LNCaP clone FGC (cell line): ENCODE measurements around the gene MEAF6.
"Not testable (repeated sequence)": the region's sequence is repeated elsewhere in the genome, so short reads cannot be mapped to it uniquely, and the experiment has no call there.

Source experiments
- DNase-seq: peaks from one replicate; pipeline ENCODE4 v3.0.0-alpha.2; 2011; ENCODE audit warnings: low read depth
- H3K4me3 ChIP-seq: 2 replicates; pipeline ENCODE4 v1.5.1; 2011; ENCODE audit warnings: mild to moderate bottlenecking, low read depth, low read length, control low read depth
- CTCF ChIP-seq: IDR thresholded peaks from 2 replicates; pipeline ENCODE4 v1.5.1; 2012; ENCODE audit warnings: mild to moderate bottlenecking; ENCODE audit not compliant: control insufficient read depth, insufficient read depth; ENCODE audit errors: extremely low read depth

Gene MEAF6

GRCh38 chr1:37545019-37545418, 30.5 kb upstream of the MEAF6 start:
- no peak for TF ChIP-seq CTCF
- DNase-seq = no peak
- H3K4me3 ChIP-seq = no peak overlapping the region

GRCh38 chr1:37544530-37544929, 30.0 kb upstream of the MEAF6 start:
- DNase-seq = no peak
- no peak overlapping the region for H3K4me3 ChIP-seq
- TF ChIP-seq CTCF = no peak

GRCh38 chr1:37540036-37540785, 25.6 kb upstream of the MEAF6 start:
- no peak for TF ChIP-seq CTCF
- no peak overlapping the region for H3K4me3 ChIP-seq
- no peak for DNase-seq

- not testable (repeated sequence) for H3K4me3 ChIP-seq, DNase-seq
Observed at GRCh38 chr1:37539154-37539553, 24.6 kb upstream of the MEAF6 start.

- H3K4me3 ChIP-seq = no peak overlapping the region
- peak; percentile 59 for DNase-seq
- TF ChIP-seq CTCF = no peak
Observed at GRCh38 chr1:37537378-37537777, 22.8 kb upstream of the MEAF6 start.

GRCh38 chr1:37533317-37534093, 18.9 kb upstream of the MEAF6 start:
- H3K4me3 ChIP-seq = no peak overlapping the region
- TF ChIP-seq CTCF = no peak
- DNase-seq = no peak

GRCh38 chr1:37532418-37533156, 18.0 kb upstream of the MEAF6 start:
- not testable (repeated sequence) for H3K4me3 ChIP-seq, DNase-seq

GRCh38 chr1:37529888-37530287, 15.3 kb upstream of the MEAF6 start:
- H3K4me3 ChIP-seq, DNase-seq: not testable (repeated sequence)
